ENCODE measurements around the gene ACY1. TPM values are rescaled to one million over a fixed set of nuclear protein-coding genes. Genes with fewer than 3 reads are reported as not detected.

The ACY1 gene
- total and polyA plus RNA-seq, 2 donors (not counting 3 experiments of a cell fraction or from before 2014, with no cell fraction given) = 13.4 to 32.9 TPM

GRCh38 chr3:52002748-52003147 lies 19.4 kb downstream of the ACY1 start:
- H3K4me3 ChIP-seq (replicated peaks in 1 of 3; ENCODE audit: insufficient read depth in 1 of 3, low read depth in 1 of 3, low read length in 3 of 3) = no peak overlapping the region
- H3K9me1 ChIP-seq (replicated peaks; ENCODE audit: control insufficient read depth, extremely low read depth, insufficient read depth, low read length) = no peaks in the 10 kb centered on the region
- FAIRE-seq (no peak), DNase-seq (ENCODE audit: low read depth, low spot score) (no peak)
- no peaks in the 10 kb centered on the region for H3K79me2 ChIP-seq (ENCODE audit: control insufficient read depth, insufficient read depth, low read length)
- H3K27me3 ChIP-seq (ENCODE audit: control insufficient read depth in 2 of 2, insufficient read depth in 2 of 2, low read length in 2 of 2) = no peaks in the 10 kb centered on the region
- intact Hi-C loops (cut with micrococcal nuclease) = loop anchor here (5.0 kb wide), 2 partner anchors 195 to 215 kb away; partner anchors contain the start of gene ALAS1
- H3K27ac ChIP-seq (ENCODE audit: insufficient read depth, low read depth, low read length) = no peak overlapping the region
- no peak overlapping the region for H3K4me2 ChIP-seq (ENCODE audit: insufficient read depth, low read length)
- no peaks in the 10 kb centered on the region for H4K20me1 ChIP-seq (replicated peaks; ENCODE audit: control insufficient read depth, extremely low read depth, insufficient read depth, low read length)
- dilution Hi-C loops (cut with MboI; ENCODE audit: extremely low pct_ligation_motif_present, low sequenced_read_pairs) = no loop called here
- BruUV-seq (replicated peaks) = no TSS peak
- CTCF ChIA-PET = interaction anchor here (1.2 to 10.4 kb wide), 9 partner anchors 13 to 148 kb away, joined by 4 to 260 read pairs (median 21); partner anchors contain the start of gene DUSP7
- peaks cover 13% of the 10 kb centered on the region for H3K4me1 ChIP-seq (ENCODE audit: control insufficient read depth, extremely low read depth, insufficient read depth, low read length)
- no peak overlapping the region for H3K9ac ChIP-seq (replicated peaks; ENCODE audit: extremely low read depth, insufficient read depth, low read length)
- TF ChIP-seq POLR2AphosphoS5 (IDR thresholded peaks at IDR 0.05; ENCODE audit: insufficient read depth, low read depth, low read length) = no peak
- no peak for TF ChIP-seq MYC (IDR thresholded peaks at IDR 0.05; ENCODE audit: low read depth, low read length)
- POLR2A ChIA-PET = no interaction called here
- no peaks in the 10 kb centered on the region for H3K9me3 ChIP-seq (replicated peaks; ENCODE audit: control insufficient read depth, insufficient read depth, low read length)
- no peak overlapping the region for H2AFZ ChIP-seq (ENCODE audit: low read depth, low read length)
- H3K36me3 ChIP-seq (ENCODE audit: control insufficient read depth in 2 of 2, extremely low read depth in 1 of 2, insufficient read depth in 2 of 2, low read length in 2 of 2) = no peaks in the 10 kb centered on the region

GRCh38 chr3:52004163-52004787 lies 20.9 kb downstream of the ACY1 start:
- H3K9ac ChIP-seq (replicated peaks; ENCODE audit: extremely low read depth, insufficient read depth, low read length) = no peak overlapping the region

More at GRCh38 chr3:52004163-52004787, 20.9 kb downstream of the ACY1 start:
- Histone ChIP-seq H4K20me1 (replicated peaks; ENCODE audit: control insufficient read depth, extremely low read depth, insufficient read depth, low read length) (no peaks in the 10 kb centered on the region), H3K79me2 (ENCODE audit: control insufficient read depth, insufficient read depth, low read length) (no peaks in the 10 kb centered on the region), H3K4me2 (ENCODE audit: insufficient read depth, low read length) (no peak overlapping the region), H3K27me3 (ENCODE audit: control insufficient read depth in 2 of 2, insufficient read depth in 2 of 2, low read length in 2 of 2) (no peaks in the 10 kb centered on the region), H3K27ac (ENCODE audit: insufficient read depth, low read depth, low read length) (no peak overlapping the region), H3K9me1 (replicated peaks; ENCODE audit: control insufficient read depth, extremely low read depth, insufficient read depth, low read length) (no peaks in the 10 kb centered on the region), H3K4me3 (replicated peaks in 1 of 3; ENCODE audit: insufficient read depth in 1 of 3, low read depth in 1 of 3, low read length in 3 of 3) (no peak overlapping the region), H2AFZ (ENCODE audit: low read depth, low read length) (no peak overlapping the region), H3K4me1 (ENCODE audit: control insufficient read depth, extremely low read depth, insufficient read depth, low read length) (peaks cover 8% of the 10 kb centered on the region), H3K36me3 (ENCODE audit: control insufficient read depth in 2 of 2, extremely low read depth in 1 of 2, insufficient read depth in 2 of 2, low read length in 2 of 2) (no peaks in the 10 kb centered on the region), H3K9me3 (replicated peaks; ENCODE audit: control insufficient read depth, insufficient read depth, low read length) (no peaks in the 10 kb centered on the region)
- dilution Hi-C loops (cut with MboI; ENCODE audit: extremely low pct_ligation_motif_present, low sequenced_read_pairs) = no loop called here
- DNase-seq (ENCODE audit: low read depth, low spot score) (peak; percentile 20), FAIRE-seq (peak; percentile 42)
- BruUV-seq (replicated peaks) = no TSS peak
- intact Hi-C loops (cut with micrococcal nuclease) = loop anchor here (5.0 kb wide), 2 partner anchors 193 to 213 kb away; partner anchors contain the start of gene ALAS1
- ChIA-PET POLR2A (no interaction called here), CTCF (interaction anchor here (0.6 to 10.4 kb wide), 22 partner anchors 9 to 381 kb away, joined by 3 to 260 read pairs (median 4); partner anchors contain the start of genes DUSP7 and POC1A)
- TF ChIP-seq, protein P1, sequence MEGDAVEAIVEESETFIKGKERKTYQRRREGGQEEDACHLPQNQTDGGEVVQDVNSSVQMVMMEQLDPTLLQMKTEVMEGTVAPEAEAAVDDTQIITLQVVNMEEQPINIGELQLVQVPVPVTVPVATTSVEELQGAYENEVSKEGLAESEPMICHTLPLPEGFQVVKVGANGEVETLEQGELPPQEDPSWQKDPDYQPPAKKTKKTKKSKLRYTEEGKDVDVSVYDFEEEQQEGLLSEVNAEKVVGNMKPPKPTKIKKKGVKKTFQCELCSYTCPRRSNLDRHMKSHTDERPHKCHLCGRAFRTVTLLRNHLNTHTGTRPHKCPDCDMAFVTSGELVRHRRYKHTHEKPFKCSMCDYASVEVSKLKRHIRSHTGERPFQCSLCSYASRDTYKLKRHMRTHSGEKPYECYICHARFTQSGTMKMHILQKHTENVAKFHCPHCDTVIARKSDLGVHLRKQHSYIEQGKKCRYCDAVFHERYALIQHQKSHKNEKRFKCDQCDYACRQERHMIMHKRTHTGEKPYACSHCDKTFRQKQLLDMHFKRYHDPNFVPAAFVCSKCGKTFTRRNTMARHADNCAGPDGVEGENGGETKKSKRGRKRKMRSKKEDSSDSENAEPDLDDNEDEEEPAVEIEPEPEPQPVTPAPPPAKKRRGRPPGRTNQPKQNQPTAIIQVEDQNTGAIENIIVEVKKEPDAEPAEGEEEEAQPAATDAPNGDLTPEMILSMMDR (IDR thresholded peaks at IDR 0.05; ENCODE audit: extremely low read depth in 1 of 2, insufficient read depth in 1 of 2, low read depth in 1 of 2, low read length in 2 of 2) = peak; percentile 24 to 42
- TF ChIP-seq FOS (IDR thresholded peaks at IDR 0.05; ENCODE audit: borderline replicate concordance, insufficient read depth, low read length) = no peak

Measured in endothelial cell of umbilical vein (primary cell).